Measurements from ENCODE around the gene SERPINB1. TPM values are rescaled to one million over a fixed set of nuclear protein-coding genes. Genes with fewer than 3 reads are reported as not detected.
A peak's percentile ranks its signal among the peaks of the same experiment; 100 is the strongest.
"Not testable (repeated sequence)": the region's sequence is repeated elsewhere in the genome, so short reads cannot be mapped to it uniquely, and the experiment has no call there.

SERPINB1 gene
- total RNA-seq, 1 donor = 32.6 TPM

DNA sequence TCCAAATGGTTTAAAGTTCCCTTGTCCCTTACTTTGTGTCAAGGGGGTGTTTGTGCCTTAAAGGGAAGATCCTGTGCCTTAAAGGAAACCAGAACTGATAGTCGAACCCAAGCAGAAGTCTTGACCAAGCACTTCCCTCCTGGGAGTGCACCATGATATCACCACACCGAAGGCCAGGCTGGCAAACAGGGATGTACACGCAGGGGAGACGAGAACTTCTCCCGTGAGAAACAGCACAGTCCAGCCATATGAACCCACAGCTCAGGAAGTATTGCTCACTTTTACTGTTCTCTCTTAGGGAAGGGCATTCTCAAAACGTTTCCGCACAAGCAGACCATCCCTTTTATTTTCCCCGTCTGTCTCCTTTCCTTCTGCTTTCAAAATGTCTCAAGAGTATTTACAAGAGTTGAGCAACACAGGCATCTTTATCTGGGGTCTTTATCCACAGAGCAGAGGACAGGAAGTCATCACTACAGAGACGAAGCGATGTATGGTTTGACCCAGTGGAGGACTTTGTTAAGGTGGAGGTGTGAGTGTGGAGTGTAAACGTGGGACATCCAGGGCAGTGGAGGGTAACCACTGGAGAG is 12.8 kb upstream of the SERPINB1 start:
- Histone ChIP-seq H3K4me2 (ENCODE audit: insufficient read depth, low read length) (peak overlapping the region; percentile 85), H3K36me3 (ENCODE audit: insufficient read depth, low read length) (no peaks in the 10 kb centered on the region), H2AFZ (ENCODE audit: low read length) (peak overlapping the region; percentile 93), H3K27ac (ENCODE audit: low read depth, low read length) (peak overlapping the region; percentile 95), H3K4me1 (ENCODE audit: insufficient read depth, low read length) (peaks cover 21% of the 10 kb centered on the region), H3K9me3 (ENCODE audit: low read depth, low read length) (no peaks in the 10 kb centered on the region), H3K4me3 (ENCODE audit: insufficient read depth, low read length) (peak overlapping the region; percentile 70), H3K27me3 (ENCODE audit: insufficient read depth, low read length) (no peaks in the 10 kb centered on the region), H4K20me1 (ENCODE audit: insufficient read depth, low read length) (no peaks in the 10 kb centered on the region), H3K79me2 (ENCODE audit: insufficient read depth, low read length) (no peaks in the 10 kb centered on the region)
- TF ChIP-seq, protein P1, sequence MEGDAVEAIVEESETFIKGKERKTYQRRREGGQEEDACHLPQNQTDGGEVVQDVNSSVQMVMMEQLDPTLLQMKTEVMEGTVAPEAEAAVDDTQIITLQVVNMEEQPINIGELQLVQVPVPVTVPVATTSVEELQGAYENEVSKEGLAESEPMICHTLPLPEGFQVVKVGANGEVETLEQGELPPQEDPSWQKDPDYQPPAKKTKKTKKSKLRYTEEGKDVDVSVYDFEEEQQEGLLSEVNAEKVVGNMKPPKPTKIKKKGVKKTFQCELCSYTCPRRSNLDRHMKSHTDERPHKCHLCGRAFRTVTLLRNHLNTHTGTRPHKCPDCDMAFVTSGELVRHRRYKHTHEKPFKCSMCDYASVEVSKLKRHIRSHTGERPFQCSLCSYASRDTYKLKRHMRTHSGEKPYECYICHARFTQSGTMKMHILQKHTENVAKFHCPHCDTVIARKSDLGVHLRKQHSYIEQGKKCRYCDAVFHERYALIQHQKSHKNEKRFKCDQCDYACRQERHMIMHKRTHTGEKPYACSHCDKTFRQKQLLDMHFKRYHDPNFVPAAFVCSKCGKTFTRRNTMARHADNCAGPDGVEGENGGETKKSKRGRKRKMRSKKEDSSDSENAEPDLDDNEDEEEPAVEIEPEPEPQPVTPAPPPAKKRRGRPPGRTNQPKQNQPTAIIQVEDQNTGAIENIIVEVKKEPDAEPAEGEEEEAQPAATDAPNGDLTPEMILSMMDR (IDR thresholded peaks at IDR 0.05; ENCODE audit: extremely low read depth, low read depth, low read length) = peak; percentile 0
- DNase-seq (ENCODE audit: insufficient read length, low spot score, missing footprints) = peak; percentile 73

DNA sequence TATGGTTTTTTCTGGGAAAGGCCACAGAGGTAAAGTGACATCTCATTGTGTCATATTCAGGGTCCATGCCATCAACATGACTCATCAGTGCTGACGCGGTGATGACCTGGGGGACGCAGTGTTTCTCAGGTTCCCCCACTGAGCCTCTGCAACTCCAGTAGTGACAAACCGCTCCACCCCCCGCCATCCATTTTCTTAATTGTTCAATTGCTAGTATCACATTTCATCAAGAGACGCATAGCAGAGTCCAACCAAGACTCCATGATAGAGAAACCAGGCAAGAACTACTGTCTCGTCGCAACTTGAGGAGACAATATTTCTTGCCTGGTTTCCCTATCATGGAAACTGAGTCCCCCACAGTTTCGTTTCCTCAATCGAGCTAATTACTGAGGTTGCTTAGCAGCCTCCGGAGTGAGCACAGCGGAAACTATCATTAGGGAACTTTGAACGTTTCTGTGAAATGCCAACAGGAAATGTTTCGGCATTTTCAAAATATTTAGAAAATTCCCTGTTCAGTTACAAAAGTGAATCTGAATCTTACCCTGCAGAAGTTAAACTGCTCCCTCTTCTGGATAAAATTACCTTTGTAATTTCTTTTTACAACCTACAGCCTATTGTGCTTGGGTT is 12.2 kb upstream of the SERPINB1 start:
- Histone ChIP-seq H3K4me1 (ENCODE audit: insufficient read depth, low read length) (peaks cover 21% of the 10 kb centered on the region), H3K4me2 (ENCODE audit: insufficient read depth, low read length) (peak overlapping the region; percentile 85), H3K36me3 (ENCODE audit: insufficient read depth, low read length) (no peaks in the 10 kb centered on the region), H2AFZ (ENCODE audit: low read length) (peak overlapping the region; percentile 93), H3K27me3 (ENCODE audit: insufficient read depth, low read length) (no peaks in the 10 kb centered on the region), H3K79me2 (ENCODE audit: insufficient read depth, low read length) (no peaks in the 10 kb centered on the region), H4K20me1 (ENCODE audit: insufficient read depth, low read length) (no peaks in the 10 kb centered on the region), H3K27ac (ENCODE audit: low read depth, low read length) (peak overlapping the region; percentile 95), H3K9me3 (ENCODE audit: low read depth, low read length) (no peaks in the 10 kb centered on the region), H3K4me3 (ENCODE audit: insufficient read depth, low read length) (peak overlapping the region; percentile 70)
- DNase-seq (ENCODE audit: insufficient read length, low spot score, missing footprints) = peak; percentile 78
- TF ChIP-seq, protein P1 (IDR thresholded peaks at IDR 0.05; ENCODE audit: extremely low read depth, low read depth, low read length) = peak; percentile 49

DNA sequence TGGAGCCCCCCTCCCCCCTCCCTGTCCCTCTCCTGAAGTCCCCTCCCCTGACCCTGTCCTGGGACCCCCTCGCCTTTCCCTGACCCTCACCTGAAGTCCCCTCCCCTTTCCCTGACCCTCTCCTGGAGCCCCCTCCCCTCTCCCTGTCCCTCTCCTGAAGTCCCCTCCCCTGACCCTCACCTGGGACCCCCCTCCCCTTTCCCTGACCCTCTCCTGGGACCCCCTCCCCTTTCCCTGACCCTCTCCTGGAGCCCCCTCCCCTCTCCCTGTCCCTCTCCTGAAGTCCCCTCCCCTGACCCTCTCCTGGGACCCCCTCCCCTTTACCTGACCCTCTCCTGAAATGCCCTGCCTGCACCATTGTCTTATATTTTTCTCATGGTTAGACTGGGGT is 11.7 kb upstream of the SERPINB1 start:
- H3K9me3 ChIP-seq (ENCODE audit: low read depth, low read length); H3K79me2 ChIP-seq (ENCODE audit: insufficient read depth, low read length); H4K20me1 ChIP-seq (ENCODE audit: insufficient read depth, low read length); DNase-seq (ENCODE audit: insufficient read length, low spot score, missing footprints); H3K27me3 ChIP-seq (ENCODE audit: insufficient read depth, low read length); H3K36me3 ChIP-seq (ENCODE audit: insufficient read depth, low read length): not testable (repeated sequence)
- H3K4me2 ChIP-seq (ENCODE audit: insufficient read depth, low read length) = peak overlapping the region; percentile 85
- H3K4me1 ChIP-seq (ENCODE audit: insufficient read depth, low read length) = peaks cover 21% of the 10 kb centered on the region
- H3K4me3 ChIP-seq (ENCODE audit: insufficient read depth, low read length) = peak overlapping the region; percentile 70
- peak overlapping the region; percentile 95 for H3K27ac ChIP-seq (ENCODE audit: low read depth, low read length)
- peak overlapping the region; percentile 93 for H2AFZ ChIP-seq (ENCODE audit: low read length)

DNA sequence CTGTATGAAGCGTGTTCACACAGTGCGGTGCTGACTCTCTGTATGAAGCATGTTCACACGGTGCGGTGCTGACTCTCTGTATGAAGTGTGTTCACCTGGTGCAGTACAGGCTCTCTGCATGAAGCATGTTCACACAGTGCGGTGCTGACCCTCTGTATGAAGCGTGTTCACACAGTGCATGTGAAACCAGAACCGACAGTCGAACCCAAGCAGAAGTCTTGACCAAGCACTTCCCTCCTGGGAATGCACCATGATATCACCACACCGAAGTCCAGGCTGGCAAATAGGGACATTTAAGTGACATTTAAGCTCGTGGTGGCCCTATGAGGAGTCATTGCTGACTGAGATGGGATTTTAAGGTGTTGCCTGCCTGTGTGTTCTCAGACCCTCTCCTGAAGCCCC is 11.3 kb upstream of the SERPINB1 start:
- TF ChIP-seq, protein P1 (IDR thresholded peaks at IDR 0.05; ENCODE audit: extremely low read depth, low read depth, low read length) = no peak
- Histone ChIP-seq H2AFZ (ENCODE audit: low read length) (no peak overlapping the region), H3K79me2 (ENCODE audit: insufficient read depth, low read length) (no peaks in the 10 kb centered on the region), H3K27me3 (ENCODE audit: insufficient read depth, low read length) (no peaks in the 10 kb centered on the region), H3K4me3 (ENCODE audit: insufficient read depth, low read length) (no peak overlapping the region), H3K9me3 (ENCODE audit: low read depth, low read length) (no peaks in the 10 kb centered on the region), H3K36me3 (ENCODE audit: insufficient read depth, low read length) (no peaks in the 10 kb centered on the region), H4K20me1 (ENCODE audit: insufficient read depth, low read length) (no peaks in the 10 kb centered on the region), H3K4me1 (ENCODE audit: insufficient read depth, low read length) (peaks cover 20% of the 10 kb centered on the region), H3K4me2 (ENCODE audit: insufficient read depth, low read length) (no peak overlapping the region), H3K27ac (ENCODE audit: low read depth, low read length) (no peak overlapping the region)
- no peak for DNase-seq (ENCODE audit: insufficient read length, low spot score, missing footprints)
